ENCODE measurements around the gene PPP2R5E.
"Not testable (repeated sequence)": the region's sequence is repeated elsewhere in the genome, so short reads cannot be mapped to it uniquely, and the experiment has no call there.

The PPP2R5E gene

GRCh38 chr14:63522511-63522910 lies 20.7 kb downstream of the PPP2R5E start:
- DNase-seq (ENCODE audit: low spot score) = not testable (repeated sequence)

GRCh38 chr14:63517354-63517753 lies 25.8 kb downstream of the PPP2R5E start:
- DNase-seq (ENCODE audit: low spot score) = no peak

DNA sequence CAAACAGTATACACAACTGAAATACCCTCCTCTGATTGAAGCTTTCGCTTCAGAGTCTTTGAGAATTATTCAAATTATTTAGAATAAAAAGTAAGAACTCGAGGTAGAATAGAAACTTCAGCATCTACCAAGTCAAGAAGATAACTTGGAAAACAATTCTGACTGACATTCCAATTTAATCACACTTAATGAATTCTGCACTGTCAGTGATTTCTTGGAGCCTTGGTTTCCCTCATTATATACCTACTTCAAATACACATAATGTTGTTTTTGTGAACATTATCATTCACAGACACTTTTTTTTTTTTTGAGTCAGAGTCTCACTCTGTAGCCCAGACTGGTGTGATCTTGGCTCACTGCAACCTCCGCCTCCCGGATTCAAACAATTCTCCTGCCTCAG lies 27.9 kb downstream of the PPP2R5E start:
- DNase-seq (ENCODE audit: low spot score) = no peak

DNA sequence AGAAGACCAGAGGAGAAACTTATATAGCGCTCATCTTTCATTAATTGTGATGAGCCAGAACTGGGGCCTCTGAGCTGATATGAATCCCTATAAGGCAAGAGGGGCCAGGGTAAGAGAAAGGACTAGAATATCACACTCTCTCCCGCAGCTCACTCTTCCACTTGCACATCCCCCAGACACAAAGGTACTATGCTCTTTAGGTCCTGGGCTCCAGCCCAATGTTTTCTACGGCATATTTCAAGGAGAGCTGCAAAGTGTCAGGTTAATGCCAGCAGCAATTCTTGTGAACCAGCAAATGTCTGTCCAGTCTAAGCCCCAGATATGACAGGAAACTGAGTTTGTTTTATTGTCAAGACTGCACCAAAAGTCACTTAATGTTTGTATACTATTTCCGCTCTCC lies 29.4 kb downstream of the PPP2R5E start:
- no peak for DNase-seq (ENCODE audit: low spot score)

GRCh38 chr14:63512861-63513260 lies 30.3 kb downstream of the PPP2R5E start:
- no peak for DNase-seq (ENCODE audit: low spot score)

GRCh38 chr14:63510538-63510937 lies 32.6 kb downstream of the PPP2R5E start:
- no peak for DNase-seq (ENCODE audit: low spot score)

DNA sequence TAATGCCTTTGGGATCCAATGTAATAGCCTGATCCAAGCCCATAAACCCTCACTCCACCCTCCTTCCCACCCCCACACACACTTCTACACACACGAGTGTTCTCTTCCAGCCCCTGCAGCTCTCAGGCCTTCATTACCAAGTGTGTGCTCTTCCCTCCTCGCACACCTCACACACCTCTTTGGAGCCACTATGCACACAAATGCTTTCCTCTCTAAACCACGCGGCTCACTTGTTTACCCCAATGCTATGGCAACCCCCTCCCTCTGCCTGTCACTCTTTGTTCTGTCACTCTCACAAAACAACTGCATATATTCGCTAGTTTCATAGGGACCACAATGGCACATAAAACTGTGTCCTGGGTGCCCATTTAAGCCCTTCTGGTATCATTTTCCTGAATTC lies 35.1 kb downstream of the PPP2R5E start:
- no peak for DNase-seq (ENCODE audit: low spot score)

GRCh38 chr14:63504648-63505047 lies 38.5 kb downstream of the PPP2R5E start:
- DNase-seq (ENCODE audit: low spot score) = no peak

GRCh38 chr14:63501429-63501828 lies 41.7 kb downstream of the PPP2R5E start:
- no peak for DNase-seq (ENCODE audit: low spot score)

DNA sequence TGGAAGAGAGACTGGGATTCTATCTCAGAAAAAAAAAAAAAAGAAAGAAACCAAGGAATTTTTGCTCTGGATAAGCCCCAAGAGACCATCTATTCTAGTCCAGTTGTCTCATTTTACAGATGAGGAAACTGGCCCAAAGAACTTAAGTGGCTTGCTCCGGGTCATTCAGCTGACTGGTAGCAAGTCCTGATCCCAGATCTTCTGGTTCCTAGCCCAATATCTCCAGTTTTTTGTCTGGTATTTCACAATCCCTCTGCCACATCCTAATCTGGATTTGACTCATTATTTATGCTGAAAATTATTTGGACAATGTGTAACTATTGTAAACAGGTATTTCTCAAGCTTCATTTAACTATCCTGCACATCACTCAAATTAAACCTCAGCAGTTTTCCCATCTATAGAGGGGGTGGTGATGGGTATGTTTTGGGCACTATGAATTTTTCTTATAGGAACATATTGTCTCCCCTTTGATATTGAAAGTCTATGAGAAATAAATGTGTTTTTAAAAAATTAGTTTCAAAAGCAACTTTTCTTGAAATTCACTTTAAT lies 43.4 kb downstream of the PPP2R5E start:
- no peak for DNase-seq (ENCODE audit: low spot score)

DNA sequence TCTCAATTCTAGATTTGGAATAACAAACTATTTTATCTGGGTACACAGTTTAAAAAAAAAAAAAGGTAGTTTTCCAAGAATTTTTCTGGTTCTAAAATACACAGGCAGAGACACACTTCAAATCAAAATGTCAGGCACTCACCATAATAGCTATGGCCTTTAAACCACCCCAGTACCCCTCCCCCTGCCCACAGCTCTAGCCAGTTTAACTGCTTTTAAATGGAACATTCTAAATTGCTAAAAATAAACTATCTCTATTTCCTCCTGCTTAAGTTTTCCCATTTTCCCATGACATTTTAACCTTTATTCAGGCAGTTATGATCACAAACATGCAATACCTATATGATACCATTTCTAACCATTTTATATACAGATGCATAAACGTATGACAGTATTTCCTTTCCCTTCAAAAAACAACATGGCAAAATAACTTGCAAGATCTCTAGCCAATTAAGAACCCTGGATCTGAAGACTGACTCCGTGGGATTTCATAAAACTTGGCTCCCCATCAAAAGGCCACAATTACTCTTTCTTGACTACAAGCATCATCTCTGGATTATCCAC lies 46.3 kb downstream of the PPP2R5E start:
- DNase-seq (ENCODE audit: low spot score) = no peak

DNA sequence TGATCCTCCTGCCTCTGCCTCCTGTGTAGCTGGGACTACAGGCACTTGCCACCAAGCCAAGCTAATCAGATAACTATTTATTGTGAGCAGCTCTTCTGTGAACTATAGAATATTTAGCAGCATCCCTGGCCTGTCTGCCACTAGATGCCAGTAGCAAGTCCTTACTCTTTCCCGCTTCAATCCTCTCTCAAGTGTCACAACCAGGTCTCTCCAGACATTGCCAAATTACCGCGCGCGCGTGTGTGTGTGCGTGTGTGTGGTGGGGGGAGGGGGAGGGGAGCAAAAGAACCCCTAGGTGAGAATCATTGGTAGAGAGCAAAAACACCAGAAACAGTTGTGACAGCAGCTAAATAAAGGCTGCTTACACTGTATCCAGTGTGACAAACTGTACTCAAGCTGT lies 49.9 kb downstream of the PPP2R5E start:
- DNase-seq (ENCODE audit: low spot score) = peak; percentile 46

GRCh38 chr14:63492391-63492790 lies 50.8 kb downstream of the PPP2R5E start:
- no peak for DNase-seq (ENCODE audit: low spot score)

- no peak for DNase-seq (ENCODE audit: low spot score)
Measured at GRCh38 chr14:63487724-63488123, 55.5 kb downstream of the PPP2R5E start.

- DNase-seq (ENCODE audit: low spot score) = no peak
Measured at GRCh38 chr14:63486738-63487137, 56.4 kb downstream of the PPP2R5E start.

GRCh38 chr14:63483315-63483714 lies 59.9 kb downstream of the PPP2R5E start:
- DNase-seq (ENCODE audit: low spot score) = no peak

DNA sequence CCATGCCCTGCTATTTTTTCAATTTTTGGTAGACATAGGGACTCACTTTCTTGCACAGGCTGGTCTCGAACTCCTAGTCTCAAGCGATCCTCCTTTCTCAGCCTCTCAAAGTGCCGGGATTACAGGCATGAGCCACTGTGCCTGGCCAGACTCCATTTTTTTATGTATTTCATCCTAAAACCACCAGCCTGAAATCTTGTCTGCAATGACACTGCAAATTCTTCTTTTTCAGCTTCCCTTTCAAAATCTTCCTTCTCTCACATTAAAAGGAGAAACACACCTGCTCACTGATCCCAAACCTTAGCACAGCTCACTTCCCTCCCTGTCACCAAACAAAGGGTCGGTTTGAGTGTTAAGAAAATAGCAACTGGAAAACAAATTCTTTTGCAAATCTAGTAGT lies 62.6 kb downstream of the PPP2R5E start:
- DNase-seq (ENCODE audit: low spot score) = no peak

DNA sequence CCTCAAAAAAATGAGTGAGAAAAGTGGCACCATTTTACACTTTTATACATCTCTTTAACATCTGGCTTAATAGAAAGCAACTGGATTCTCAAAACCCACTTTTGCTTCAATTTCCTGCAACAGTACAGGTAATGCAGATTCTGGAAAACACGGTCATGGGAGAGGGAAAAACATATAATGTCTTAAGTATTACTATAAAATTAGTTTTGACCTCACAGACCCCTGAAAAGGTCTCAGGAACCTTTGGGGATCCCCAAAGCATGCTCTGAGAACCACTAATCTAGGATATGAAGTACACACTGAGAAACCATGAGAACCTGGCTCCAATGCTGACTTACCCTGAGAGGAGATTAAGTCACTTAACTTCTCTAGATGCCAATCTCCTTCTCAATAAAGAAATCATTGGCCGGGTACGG lies 64.7 kb downstream of the PPP2R5E start:
- DNase-seq (ENCODE audit: low spot score) = no peak

DNA sequence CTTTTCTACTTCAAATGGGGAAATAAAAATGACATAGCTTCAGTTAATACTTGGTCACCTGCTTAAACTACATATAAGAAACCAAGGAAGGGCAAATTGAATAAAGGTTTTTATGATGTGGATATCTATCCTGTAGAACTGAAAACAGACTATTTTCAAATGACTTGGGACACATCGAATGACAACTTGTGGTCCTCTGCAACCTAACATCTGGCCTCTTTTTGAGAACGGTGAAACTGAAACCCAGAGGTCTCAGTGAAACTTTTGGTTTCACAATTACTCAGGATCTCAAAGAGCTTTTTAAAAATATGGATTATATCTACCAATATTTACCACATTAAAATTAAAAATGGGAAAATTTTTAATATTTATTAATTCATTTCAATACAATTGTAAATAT lies 65.2 kb downstream of the PPP2R5E start:
- peak; percentile 31 for DNase-seq (ENCODE audit: low spot score)

DNA sequence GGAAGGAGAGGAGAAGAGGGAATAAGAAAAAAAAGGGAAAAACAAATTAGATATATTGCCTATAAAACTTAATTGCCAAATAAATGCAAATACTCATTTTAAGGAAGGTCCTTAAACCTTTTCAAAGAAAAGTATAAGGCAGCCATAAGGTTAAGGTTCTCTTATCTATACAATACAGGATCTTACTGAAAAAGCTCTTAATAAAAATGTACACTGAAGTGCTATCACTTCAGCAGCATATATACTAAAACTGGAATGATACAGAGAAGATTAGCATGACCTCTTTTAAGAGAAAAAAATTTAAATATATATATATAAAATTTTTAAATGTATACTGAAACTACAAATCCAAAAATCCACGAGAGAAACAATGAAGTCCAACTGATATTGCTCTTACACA lies 65.6 kb downstream of the PPP2R5E start:
- DNase-seq (ENCODE audit: low spot score) = no peak

GRCh38 chr14:63475761-63476160 lies 67.4 kb downstream of the PPP2R5E start:
- no peak for DNase-seq (ENCODE audit: low spot score)

DNA sequence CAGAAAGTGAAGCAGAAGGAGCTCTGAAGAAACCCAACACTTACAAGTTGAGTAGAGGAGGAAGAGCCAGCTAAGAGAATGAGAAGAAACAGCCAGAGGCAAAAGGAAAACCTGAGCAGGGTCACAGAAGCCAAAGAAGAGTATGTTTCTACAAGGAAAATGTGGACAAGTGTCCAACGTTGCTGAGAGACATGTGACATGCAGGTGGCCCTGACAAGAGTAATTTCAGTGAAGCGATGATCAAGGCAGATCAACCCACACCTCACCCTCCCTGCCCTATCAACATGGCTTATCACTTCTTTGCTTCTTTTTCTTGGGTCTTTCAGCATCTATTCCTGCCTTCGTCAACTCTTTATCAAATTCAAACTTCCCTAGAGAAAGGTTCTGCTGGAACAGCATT lies 68.3 kb downstream of the PPP2R5E start:
- DNase-seq (ENCODE audit: low spot score) = no peak

DNA sequence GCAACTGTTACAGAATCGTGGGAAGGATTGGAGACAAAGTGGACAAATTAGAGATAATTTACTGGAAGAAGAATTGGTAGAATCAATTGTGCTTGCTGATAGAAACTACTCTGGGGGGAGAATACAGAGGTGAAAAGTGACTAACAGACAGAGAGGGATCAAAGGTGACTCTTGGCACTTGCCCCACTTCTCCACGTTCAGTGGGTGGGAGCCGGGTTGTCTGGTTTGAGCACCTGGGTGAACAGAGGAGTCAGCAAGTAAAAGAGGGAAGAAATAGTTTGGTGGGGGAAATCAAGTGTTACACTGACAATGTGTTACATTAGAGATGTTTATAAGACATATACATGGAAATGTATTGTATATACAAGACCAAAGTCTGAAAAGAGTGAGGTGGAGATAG lies 69.1 kb downstream of the PPP2R5E start:
- DNase-seq (ENCODE audit: low spot score) = no peak

DNA sequence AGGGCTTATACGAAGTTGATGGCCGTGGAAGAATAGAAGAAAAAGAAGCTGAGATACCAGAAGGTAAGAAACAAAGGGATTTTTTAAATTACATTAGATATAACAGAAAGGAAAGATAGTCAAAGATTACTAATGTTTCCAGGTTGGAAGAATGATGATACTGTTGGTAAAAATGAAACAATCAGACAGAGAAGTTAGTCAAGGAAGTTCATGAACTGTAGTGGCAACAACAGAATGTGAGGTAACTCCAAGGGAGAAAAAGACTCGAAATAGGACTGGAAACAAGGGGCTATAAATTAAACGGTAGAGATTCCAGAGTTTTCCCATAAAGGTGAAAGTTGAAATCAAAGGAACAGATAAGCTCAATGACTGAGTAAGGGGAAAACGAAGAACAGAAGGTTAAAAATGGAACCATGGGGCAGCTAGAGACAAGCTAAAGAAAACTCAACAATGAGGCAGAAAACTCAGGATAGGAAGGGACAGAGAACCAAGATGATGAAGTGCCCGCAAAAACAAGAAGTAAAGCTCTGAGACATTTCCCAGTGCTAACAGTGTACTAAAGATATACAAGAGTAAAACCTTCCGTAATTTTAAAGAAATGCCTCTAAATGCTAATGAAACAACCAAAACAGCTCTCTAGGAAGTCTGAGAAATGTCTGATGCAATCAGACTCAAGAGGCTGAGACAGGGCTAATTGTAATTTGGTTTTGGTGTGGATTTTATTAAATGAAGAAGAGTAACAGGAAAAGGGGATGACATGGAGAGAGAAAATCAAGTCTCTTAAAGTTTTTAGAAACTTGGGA lies 70.0 kb downstream of the PPP2R5E start:
- peak; percentile 42 for DNase-seq (ENCODE audit: low spot score)

Data from pons (tissue), 1 donor.